ENCODE results near the gene NRTN.

Gene NRTN

GRCh38 chr19:5786593-5787408 is 18.1 kb upstream of the NRTN start:
- no peaks in the 10 kb centered on the region for H3K27me3 ChIP-seq (ENCODE audit: insufficient read depth, poor library complexity, severe bottlenecking)
- H3K4me3 ChIP-seq (replicated peaks; ENCODE audit: insufficient read depth, low read length) = no peak overlapping the region
- TF ChIP-seq SPI1 (IDR thresholded peaks at IDR 0.05; ENCODE audit: borderline replicate concordance, low read depth) (no peak), POLR2AphosphoS5 (IDR thresholded peaks at IDR 0.05; ENCODE audit: low read depth) (no peak), CTCF (IDR thresholded peaks at IDR 0.05; ENCODE audit: insufficient read depth, low read length) (no peak), GABPA (IDR thresholded peaks at IDR 0.05; ENCODE audit: low read depth) (no peak)
- TF ChIP-seq, protein P1, sequence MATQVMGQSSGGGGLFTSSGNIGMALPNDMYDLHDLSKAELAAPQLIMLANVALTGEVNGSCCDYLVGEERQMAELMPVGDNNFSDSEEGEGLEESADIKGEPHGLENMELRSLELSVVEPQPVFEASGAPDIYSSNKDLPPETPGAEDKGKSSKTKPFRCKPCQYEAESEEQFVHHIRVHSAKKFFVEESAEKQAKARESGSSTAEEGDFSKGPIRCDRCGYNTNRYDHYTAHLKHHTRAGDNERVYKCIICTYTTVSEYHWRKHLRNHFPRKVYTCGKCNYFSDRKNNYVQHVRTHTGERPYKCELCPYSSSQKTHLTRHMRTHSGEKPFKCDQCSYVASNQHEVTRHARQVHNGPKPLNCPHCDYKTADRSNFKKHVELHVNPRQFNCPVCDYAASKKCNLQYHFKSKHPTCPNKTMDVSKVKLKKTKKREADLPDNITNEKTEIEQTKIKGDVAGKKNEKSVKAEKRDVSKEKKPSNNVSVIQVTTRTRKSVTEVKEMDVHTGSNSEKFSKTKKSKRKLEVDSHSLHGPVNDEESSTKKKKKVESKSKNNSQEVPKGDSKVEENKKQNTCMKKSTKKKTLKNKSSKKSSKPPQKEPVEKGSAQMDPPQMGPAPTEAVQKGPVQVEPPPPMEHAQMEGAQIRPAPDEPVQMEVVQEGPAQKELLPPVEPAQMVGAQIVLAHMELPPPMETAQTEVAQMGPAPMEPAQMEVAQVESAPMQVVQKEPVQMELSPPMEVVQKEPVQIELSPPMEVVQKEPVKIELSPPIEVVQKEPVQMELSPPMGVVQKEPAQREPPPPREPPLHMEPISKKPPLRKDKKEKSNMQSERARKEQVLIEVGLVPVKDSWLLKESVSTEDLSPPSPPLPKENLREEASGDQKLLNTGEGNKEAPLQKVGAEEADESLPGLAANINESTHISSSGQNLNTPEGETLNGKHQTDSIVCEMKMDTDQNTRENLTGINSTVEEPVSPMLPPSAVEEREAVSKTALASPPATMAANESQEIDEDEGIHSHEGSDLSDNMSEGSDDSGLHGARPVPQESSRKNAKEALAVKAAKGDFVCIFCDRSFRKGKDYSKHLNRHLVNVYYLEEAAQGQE (IDR thresholded peaks at IDR 0.05; ENCODE audit: insufficient replicate concordance, low read depth) = no peak
- DNase-seq (ENCODE audit: low read depth in 1 of 2, low spot score in 1 of 2) = no peak
- no peak overlapping the region for H3K27ac ChIP-seq (replicated peaks)

DNA sequence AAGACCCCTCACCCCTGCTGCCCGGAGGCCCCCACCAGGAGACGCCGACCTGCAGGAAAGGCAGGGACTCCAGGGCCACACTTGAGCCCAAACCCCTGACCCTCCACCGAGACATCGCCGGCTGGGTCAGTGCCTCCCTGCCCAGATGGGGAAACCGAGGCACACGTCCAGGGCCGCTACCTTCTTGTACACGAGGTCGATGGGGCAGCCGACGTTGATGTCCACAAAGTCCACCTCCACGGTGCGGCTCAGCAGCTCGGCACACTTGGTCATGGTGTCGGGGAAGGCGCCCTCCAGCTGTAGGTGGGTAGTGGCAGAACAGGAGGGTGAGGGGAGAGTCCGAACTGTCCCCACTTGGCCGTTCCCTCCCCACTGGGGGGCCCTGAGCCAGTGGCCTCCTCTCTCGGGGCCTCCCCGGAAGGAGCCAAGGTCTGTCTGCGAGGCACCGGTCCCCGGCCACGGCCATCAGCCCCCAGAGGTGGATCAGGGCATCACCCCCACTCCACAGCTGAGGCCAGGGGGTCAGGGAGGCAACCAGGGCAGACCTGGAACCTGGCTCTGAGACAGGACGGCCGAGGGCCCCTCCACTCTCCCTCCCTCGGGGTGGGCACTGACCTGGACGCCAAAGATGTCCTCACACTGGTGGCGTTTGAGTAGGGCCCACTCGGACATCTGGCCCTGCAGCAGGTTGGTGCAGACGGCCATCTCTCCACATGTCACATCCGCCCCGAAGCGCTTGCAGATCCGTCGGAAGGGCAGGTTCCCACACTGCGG is 17.3 kb upstream of the NRTN start:
- no peak for DNase-seq (ENCODE audit: low read depth in 1 of 2, low spot score in 1 of 2)
- Histone ChIP-seq H3K27ac (replicated peaks) (no peak overlapping the region), H3K4me3 (replicated peaks; ENCODE audit: insufficient read depth, low read length) (no peak overlapping the region), H3K27me3 (ENCODE audit: insufficient read depth, poor library complexity, severe bottlenecking) (no peaks in the 10 kb centered on the region)
- TF ChIP-seq CTCF (IDR thresholded peaks at IDR 0.05; ENCODE audit: insufficient read depth, low read length) (no peak), POLR2AphosphoS5 (IDR thresholded peaks at IDR 0.05; ENCODE audit: low read depth) (0 out of 2 replicates have a peak, but pooled peaks have one; percentile 29)

DNA sequence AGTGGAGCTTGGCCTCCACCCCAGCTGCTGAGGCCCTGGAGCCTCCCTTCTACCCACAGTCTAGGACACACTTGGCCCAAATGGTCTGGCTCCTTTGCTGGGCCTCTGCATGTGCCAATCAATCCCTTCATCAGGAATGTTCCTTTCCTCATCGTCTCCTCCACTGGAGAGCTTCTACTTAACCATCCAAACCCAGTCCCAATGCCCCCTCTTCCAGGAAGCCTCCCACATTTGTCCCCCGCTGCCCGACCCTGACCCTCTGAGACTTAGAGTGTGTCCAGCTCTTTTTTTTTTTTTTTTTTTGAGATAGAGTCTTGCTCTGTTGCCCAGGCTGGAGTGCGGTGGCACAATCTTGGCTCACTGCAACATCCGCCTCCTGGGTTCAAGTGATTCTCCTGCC is 16.4 kb upstream of the NRTN start:
- Histone ChIP-seq H3K27me3 (ENCODE audit: insufficient read depth, poor library complexity, severe bottlenecking) (no peaks in the 10 kb centered on the region), H3K27ac (replicated peaks) (no peak overlapping the region), H3K4me3 (replicated peaks; ENCODE audit: insufficient read depth, low read length) (no peak overlapping the region)
- TF ChIP-seq SPI1 (IDR thresholded peaks at IDR 0.05; ENCODE audit: borderline replicate concordance, low read depth) (no peak), POLR2AphosphoS5 (IDR thresholded peaks at IDR 0.05; ENCODE audit: low read depth) (no peak), GABPA (IDR thresholded peaks at IDR 0.05; ENCODE audit: low read depth) (no peak), CTCF (IDR thresholded peaks at IDR 0.05; ENCODE audit: insufficient read depth, low read length) (no peak)
- TF ChIP-seq, protein P1 (IDR thresholded peaks at IDR 0.05; ENCODE audit: insufficient replicate concordance, low read depth) = no peak
- DNase-seq (ENCODE audit: low read depth in 1 of 2, low spot score in 1 of 2) = no peak
